Measurements from ENCODE around the gene SHISA6.
"Not testable (repeated sequence)": the region's sequence is repeated elsewhere in the genome, so short reads cannot be mapped to it uniquely, and the experiment has no call there.

SHISA6 gene

DNA sequence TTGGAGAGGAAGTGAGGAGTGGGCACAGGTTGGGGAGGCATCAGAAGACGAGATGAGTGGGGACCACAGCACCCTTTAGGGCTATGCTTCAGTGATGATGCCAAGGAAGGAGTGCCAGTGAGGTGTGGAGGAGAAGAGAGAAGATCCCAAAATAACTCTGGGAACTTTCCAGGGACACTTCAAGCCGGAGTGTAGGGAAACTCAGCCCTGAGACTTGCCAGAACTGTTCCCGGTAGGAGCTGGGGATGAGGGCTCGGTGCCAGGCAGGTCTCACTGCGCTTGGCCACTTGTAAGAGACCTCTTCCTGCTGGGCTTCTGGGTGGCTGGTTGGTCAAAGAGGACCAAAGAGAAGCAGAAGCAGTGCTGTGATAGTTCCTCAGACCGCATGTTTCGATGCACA lies 63.6 kb downstream of the SHISA6 start:
- DNase-seq = no peak

DNA sequence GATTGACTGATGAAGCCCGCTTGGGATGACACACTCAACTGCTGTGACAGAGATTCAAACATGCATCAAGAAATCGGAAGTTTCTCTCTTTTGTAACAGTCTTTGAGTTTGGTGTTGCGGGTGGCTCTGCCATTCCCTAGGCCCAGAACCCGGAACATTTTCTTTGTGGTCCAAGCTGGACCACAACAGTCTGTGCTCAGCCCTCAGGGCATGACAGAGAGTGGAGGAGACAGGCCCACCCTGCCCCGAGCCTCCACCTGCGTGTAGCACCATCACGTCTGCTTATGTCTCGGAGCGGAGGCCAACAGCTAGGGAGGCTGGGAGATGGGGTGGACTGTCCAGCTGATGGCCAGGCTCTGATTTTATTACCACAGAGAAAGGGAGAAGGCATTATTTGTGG lies 64.5 kb downstream of the SHISA6 start:
- no peak for DNase-seq

DNA sequence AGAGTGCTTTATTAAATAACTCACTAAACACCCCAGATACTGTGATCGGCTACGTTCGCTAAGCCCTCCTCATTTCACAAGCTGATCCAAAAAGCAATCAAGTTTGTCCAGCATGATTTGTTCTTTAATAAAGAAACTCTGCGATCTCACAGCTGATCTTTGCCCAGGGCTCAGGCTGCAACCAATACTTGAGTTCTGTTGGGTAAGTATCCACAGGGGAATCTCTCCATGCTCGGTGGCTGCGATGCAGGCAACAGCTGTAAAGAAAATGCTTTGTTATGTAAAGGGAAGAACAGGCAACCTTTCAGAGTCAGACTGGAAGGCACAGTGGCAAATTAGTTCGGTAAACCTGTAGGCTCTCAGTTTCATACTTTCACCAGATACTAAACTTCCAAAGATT lies 67.5 kb downstream of the SHISA6 start:
- DNase-seq = no peak

DNA sequence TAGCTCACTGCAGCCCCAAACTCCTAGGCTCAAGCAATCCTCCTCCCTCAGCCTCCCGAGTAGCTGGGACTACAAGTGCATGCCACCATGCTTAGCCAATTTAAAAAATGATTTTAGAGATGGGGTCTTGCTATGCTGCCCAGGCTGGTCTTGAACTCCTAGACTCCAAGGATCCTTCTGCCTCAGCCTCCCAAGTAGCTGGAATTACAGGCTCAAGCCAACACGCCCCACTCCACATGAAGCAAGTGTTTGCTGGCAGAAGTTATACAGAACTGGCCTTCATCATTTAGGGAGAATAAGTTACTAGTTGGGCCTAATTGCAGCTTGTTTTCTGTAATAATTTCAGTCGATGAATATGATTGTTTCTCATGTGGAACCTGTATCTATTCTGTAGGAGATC lies 68.0 kb downstream of the SHISA6 start:
- DNase-seq = no peak

DNA sequence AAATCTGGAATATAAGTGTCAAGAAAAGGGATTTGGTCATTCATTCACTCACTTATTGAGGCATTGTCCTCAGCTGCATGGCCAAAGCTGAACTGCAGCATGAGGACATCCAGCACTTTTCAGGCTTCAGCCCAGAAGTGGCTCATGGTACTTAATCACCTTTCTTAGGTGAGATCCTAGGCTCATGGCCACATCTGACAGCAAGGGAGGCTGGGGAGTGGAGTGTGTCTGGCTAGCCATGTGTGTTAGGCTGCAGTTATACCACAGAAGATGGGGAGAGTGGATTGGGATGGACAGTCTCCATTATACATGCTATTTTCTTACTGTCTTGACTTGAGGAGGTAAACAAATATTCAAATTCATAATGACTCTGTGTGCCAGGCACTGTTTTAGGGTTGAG lies 68.8 kb downstream of the SHISA6 start:
- DNase-seq = no peak

DNA sequence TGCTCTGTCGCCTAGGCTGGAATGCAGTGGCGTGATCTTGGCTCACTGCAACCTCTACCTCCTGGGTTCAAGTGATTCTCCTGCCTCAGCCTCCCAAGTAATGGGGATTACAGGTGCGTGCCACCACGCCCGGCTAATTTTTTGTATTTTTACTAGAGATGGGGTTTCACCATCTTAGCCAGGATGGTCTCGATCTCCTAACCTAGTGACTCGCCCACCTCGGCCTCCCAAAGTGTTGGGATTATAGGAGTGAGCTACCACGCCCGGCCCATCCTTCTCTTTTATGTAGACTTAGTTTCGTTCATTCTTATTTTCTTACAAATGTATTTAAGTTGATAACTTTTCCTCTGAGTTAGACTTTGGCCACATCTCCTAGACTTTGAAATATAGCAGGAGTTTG lies 75.4 kb downstream of the SHISA6 start:
- DNase-seq = not testable (repeated sequence)

DNA sequence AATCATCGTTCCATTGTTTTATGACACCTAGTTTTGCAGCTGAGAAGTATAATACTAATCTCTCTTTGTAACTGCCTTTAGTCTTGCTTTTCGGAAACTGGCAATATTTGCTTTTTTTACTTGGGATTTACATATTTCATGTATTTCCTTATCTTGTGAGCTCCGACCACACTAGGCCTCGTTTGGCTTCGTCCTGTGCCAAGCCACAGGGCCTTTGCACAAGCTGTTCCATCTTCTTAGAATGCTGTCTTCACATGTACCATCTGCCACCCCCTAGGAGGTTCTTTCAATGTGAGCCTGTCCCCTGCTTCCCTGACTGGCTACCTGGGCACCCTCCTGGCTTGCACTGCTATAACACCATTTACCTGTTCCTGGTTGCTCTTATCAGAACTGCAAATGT lies 77.2 kb downstream of the SHISA6 start:
- DNase-seq = no peak

DNA sequence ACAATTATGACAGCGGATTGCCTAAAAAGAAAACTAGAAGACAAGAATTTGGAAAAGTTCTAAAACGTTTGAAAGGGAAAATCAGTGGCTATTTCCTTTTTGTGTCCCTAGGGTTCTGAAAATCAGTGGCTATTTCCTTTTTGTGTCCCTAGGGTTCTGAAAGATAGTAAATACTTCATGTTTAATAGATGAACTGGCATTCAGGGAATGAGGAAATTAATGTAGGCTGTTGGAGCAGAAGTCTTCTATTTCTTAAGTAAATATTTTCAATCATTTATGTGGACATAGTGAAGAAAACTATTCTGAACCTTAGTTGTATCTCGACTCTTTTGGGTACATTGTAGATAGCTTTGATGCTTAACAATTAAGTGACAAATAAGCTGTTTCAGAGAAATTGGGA lies 78.9 kb downstream of the SHISA6 start:
- DNase-seq = no peak

DNA sequence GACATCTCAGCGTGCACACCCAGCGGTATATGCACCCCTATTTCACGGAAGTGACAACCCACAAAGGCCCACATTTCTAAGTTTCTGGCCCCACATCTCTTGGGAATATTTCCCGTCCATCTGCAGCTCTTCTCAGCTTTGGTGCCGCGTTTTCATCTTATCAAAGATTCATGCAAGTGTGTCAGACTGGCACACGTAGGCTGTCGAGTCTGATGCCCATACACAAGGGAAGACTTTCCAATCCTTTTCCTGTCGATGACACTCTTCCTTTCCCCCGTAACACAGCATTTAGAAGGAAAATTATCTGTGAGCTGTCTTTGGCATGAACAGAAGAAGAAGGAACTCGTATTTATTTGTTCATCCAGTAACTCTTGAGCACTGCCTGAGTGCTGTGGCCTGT lies 83.0 kb downstream of the SHISA6 start:
- no peak for DNase-seq

DNA sequence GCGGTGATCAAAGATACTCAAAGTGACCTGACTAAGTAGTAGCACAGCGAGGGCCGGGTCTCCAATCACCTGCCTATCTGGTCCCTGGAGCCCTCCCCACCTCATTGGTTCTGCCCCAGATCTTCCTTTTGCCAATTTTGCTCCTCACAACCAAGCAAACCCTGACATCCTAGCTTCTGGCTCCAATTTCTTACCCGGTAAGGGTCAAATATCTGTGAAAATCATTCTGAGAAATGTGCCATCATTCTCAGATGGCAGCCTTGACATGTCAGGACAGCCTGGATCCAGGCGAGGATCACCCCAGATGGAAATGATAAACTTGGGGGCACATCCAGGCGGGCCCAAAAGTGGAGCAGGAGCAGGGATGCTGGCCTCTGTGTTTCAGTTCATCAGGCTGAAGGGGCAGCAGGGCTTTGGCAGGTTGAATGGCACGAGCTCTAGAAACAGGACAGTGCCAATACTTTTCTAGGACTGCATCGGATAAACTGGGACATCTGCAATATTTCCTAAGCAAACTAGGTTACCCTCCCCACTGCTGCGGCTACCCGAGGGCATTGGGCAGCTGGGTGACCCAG lies 83.9 kb downstream of the SHISA6 start:
- no peak for DNase-seq

DNA sequence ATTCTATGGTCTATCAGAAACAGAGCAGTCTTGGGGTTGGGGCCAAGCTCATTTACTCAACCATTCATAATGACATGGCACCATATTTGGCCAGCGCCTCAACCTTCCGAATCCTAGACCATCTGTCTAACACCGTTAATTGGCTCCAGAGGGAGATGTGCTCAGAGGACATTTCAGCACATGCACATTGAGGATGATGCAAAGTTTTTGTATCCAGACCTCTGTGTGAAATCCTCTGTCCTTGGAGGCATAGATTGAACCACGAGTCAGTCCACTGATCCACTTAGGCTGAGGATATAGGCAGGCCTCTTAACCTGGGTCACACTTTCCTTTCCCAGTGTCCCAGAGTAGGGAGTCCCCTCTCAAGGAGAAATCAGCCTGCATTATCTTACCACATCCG lies 85.5 kb downstream of the SHISA6 start:
- no peak for DNase-seq

DNA sequence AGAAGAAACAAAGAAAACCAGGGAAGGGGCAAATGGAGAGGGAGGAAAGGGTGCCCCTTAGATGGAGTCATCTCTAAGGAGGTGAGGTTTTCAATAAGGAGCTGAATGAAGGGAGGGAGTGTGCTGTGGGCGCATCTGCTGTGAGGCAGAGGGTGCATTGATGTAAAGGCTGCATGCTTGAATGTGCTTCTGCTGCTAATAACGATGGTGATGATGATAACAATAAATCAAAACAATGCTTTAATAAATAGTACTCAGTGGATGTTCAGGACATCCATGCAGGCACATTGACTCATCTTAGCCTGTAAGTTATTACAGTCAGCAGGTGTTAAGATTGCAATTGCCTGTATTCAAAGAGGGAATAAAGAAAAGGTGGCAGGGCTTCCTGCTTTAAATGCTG lies 87.8 kb downstream of the SHISA6 start:
- no peak for DNase-seq

DNA sequence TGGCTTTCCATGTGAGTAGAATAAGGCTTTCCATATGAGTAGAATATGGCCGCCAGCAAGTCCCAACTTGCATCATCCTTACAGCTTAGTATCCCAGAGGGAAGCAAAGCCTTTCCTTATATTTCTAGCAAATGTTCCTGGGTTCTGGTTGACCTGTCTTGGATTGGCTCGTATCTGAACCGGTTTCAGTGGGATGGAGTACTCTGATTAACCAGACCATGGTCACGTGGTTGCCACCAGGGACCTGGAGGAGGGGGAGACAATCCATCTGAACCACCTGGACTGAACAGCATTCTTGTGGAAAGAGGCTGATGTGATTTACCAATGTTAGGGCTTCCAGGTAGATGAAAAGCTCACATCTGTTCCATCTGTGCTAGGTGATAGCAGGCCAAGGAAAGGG lies 89.0 kb downstream of the SHISA6 start:
- no peak for DNase-seq

DNA sequence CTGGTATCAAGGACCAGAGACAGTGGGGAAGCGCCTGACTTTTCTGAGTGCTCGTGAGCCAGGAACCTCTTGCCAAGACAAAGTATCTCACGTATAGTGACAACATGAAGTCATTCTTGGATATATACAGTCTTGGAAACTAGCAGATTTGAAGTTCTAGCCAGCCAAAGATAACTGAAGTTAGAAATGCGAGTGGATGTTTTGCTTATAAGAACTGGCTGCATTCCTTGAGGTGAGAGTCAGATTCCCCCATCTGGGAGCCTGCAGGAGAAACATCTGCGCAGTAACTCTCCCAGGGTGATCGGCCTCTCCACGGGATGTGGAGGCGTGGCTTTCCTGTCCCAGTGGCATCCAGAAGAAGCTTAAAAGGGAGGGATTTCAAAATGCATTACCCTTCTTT lies 89.8 kb downstream of the SHISA6 start:
- no peak for DNase-seq

DNA sequence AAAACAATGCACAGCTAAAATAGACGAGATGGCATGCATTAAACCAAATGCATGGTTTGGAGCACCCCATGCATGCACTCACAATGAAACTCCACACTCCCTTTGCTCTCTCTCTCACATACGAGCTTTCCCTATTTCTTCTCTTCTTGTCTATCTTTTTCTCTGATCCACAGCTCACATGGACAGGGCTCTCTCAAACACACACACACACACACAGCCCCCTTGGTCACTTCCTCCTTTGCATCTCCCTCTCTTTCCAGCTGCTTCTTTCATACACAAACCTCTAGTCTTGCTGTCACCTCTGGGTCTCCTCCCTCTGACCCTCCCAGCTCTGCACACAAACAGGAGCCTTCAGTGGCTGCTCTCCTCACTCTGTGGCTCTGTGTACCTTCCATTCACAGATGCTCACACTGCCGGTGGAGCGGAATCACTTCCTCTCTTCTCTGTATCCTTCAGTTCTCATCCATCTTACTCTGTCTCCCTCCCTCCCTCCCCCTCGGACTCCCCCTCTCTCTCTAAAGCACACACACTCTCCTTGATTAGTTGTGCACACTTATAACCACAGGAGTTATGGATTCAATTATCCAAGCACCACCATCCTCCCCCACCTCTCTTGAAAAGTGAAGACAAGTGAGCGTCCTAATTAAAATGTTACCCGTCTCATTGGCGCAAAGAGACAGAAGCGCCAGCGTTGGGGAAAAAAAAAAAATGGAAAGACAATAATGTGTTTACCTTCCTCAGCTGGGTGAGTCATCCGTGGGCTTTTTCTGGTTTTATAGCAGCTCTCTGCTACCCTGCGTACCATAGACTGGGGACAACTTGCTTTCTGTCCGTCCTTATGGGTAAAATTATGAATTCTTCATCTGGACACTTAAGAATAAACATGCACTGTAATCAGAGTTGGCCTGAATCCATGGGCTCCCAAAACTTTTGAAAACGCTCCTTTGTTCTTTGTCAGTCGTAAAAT lies 90.8 kb downstream of the SHISA6 start:
- DNase-seq = no peak

DNA sequence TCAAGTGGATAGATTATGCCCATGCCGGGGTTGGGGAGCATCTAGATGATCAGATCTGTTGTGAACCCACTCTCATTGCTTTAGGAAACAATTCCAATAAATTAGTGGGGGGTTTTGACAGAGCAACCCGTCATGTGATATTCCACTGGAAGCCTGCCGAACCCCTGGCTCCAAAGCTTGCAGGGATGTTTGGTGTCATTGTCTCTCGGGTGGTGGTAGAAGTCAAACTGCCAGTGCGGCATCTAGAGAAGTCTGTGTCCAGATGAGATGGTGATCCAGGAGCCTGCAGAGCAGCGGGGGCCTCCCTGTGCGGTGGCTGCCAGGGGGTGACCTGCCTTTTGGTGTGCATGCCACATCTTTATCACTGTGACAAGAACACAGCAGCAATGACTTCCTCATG lies 91.7 kb downstream of the SHISA6 start:
- no peak for DNase-seq

DNA sequence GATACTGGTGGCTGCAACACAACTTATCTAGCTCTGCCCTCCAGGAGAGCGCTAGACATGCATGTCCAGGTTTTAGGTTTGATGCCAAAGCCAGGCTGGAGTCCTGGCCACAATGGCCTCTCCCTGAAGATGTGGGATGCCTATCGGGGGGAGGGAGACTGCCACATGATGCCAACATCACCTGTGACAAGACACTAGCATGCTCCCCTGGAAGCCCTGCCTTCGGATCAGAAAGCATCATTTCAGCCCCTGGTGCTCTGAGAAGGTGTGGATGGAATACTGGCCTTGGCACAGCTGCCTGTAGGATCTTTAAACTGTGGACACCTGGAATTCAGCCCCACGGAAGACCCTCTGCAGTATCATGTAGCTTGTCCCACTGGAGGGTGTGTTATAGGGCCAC lies 93.5 kb downstream of the SHISA6 start:
- DNase-seq = no peak

DNA sequence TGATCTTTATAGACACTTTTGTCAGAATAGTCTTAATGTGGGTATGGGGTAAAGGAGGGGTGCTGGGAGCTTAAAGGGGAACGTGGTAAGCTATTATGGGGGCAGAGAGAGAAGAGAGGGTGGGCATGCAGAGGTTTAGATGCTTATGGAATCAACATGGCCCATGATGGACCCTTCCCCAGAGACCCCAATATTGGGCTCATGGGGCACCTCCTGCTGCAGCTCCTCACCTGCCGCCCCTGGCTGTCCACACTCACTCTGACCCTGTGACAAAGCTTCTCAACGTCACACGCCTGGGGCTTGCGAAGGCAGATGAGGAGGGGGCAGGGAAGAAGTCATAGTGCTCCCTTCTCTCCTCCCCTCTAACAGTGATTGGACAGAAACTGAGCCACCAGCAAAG lies 95.3 kb downstream of the SHISA6 start:
- DNase-seq = no peak

DNA sequence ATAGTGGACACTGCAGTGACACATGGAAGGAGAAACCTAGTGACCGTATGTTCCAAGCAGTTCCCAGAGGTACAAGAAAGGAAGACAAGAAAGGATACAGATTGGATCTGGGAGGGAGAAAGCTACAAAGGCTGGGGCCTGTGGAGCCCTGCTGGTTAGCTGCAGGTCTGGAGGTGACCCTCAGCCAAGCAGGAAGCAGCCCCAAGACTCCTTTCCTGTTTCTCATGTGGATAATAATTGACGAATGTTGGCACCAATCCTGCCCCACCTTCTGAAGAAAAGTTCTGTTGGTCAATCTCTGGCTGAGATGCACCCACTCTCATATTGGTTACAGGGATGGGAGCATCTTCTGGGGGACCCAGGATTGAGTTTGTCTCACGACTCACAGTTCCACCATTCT lies 99.8 kb downstream of the SHISA6 start:
- DNase-seq = no peak

DNA sequence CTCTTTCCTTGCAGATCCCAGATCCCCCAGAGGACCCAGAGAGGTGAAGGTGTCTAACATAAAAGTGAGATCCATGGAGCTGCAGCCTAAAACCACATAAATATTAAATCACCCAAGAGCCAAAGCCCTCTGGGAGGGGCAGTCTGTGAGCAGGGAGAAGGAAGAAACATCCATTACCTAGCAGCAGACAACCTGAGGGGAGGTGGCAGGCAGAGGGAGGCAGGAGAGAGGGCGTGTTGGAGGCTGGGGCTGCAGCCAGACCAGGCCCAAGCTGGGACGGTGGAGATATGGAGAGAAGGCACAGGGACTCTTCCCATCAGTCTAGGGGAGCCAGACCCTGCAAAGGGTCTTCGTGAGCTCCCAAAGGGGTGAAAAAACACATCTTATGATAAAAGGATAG lies 101.1 kb downstream of the SHISA6 start:
- DNase-seq = no peak

DNA sequence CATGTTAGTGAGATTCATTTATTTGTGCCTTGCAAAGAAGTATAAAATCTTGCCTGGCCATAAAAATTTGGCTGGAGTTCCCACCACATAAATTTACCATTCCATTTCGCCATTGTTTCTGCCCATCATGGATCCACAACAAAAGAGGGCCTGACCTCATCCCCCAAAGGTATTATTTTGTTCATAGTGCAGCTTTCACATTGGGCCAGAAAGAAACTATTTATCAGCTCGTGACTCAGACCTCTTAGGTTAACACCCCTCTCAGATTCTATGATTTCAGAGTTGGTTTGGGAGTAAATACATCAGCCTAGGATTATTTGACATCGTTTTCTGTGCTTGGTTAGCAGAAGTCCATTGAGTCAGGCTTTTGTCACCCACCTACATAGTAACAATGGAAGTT lies 108.1 kb downstream of the SHISA6 start:
- no peak for DNase-seq

DNA sequence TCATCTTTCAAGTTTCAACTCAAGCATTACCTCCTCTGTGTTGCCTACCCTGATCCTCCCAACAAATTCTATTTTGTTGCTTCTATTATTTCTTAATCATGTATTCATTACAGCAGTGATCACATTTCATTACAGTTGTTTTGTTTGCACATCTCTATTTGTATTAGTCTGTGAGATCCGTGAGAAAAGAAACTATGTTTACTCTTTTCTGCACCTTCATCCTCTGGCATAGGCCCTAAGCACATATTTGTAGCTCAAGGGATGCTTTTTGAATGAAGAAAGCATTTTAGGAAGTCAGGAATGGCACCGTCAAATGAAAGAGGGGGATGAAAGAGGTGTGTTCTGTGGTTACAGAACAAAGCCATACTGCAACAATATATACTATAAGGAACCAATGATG lies 110.5 kb downstream of the SHISA6 start:
- no peak for DNase-seq

DNA sequence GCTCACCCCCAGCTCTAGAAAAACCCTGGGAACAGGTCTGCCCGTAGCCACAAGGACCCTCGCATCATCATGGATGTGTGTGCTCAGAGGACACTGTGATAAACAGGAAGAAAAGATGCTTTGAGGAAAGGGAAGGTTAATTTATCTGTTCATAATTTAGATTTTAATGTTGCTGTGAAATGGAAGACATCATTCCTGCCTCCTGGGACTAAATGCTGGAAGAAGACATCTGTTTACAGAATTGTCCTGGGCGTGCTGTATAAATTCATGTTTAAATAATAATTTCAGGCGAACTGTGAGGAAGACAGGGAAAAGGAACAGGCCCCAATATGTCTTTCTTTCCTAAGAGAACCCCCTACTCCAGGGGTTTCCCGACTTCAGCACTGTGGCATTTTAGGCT lies 112.6 kb downstream of the SHISA6 start:
- DNase-seq = no peak

DNA sequence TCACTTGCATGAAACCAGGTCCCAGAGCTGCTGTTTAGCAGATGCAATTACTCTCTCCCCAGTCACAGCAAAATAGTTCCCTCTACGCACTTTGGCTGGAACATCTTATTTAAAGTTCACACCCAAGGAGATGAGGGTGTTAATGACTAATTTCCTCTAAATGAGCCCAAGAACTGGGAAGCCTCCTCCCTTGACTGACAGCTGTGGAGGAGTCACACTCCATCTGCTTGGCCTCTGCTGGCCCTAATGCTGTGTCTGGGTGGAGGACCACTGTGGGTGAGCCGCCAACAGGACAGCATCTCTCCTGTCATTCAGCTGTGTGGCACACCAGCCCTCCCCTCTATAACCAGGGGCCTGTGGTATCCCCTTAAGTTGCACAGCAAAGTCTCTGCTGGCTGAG lies 115.4 kb downstream of the SHISA6 start:
- DNase-seq = no peak
